NCI-H345 (cell line): Measurements from ENCODE around the gene FN1.

ENCODE experiments used
- DNase-seq: peaks from one replicate; lab custom pipeline; 2025; lab: John Stamatoyannopoulos, UW

Gene FN1

DNA sequence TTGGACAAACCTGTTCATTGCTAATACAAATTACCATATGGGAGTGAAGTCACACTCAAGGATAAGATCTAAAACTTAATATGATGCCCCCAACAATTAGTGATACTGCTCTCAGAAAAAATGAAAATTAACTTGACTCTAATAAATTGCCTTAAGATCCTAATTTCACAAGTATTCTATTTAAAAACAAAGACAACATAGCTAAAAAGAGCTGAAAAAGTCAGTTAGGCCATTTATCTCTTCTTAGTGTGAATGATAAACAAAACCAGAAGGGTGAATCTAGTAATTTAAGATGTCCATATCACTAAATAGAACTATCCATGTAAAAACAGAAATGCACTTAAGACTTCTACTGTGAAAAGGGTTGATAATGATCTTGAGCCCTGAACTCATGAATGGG is 53.4 kb downstream of the FN1 start:
- DNase-seq = no peak

DNA sequence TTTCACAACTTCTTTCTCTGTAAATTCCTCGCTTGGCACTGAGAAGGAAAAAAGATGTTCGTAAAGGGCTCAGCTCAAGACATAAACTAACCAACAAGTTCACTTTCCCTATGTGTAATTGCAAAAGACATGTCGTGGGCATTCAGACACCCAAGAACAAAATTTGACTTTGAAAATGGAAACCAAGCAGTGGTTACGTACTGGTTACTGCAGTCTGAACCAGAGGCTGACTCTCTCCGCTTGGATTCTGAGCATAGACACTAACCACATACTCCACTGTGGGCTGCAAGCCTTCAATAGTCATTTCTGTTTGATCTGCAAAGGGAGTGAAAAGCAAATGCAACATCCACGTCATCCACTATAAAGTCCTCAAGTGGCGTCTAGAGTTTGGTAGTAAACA is 53.9 kb downstream of the FN1 start:
- no peak for DNase-seq

DNA sequence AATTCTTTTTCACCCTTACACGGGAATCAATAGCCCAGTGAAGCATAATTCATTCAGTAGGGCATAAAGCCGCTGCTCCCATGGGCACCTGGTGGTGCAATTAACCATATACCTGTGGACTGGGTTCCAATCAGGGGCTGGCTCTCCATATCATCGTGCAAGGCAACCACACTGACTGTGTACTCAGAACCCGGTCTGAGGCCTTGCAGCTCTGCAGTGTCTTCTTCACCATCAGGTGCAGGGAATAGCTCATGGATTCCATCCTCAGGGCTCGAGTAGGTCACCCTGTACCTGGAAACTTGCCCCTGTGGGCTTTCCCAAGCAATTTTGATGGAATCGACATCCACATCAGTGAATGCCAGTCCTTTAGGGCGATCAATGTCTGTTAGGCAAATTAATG is 55.2 kb downstream of the FN1 start:
- no peak for DNase-seq

DNA sequence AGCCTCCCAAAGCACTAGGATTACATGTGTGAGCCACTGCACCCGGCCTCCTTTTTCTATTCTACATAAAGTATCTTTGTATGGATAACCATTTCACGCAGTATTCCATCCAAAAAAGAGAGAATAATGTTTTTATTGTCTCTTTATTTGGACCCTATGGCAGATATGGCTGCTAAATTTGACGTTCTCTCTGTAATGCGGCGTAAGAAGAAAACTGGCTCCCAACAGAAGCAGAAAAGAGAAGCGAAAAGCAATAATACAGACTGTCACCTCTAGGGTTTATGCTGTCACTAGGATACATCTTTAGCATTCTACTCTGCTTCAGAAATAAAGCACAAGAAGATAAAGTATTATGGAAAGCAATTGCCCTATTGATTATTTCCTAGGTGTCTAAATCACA is 55.9 kb downstream of the FN1 start:
- DNase-seq = no peak

DNA sequence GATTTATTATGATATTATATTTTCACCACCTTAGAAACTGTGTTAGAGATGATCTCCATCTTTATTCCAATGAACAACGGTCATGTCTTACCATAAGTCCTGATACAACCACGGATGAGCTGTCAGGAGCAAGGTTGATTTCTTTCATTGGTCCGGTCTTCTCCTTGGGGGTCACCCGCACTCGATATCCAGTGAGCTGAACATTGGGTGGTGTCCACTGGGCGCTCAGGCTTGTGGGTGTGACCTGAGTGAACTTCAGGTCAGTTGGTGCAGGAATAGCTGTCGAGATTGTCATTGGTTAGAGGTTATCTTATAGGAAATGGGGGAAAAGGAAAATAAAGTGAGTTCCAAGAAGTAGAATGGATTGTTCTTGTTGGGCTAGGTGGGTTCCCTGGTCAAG is 56.8 kb downstream of the FN1 start:
- no peak for DNase-seq

DNA sequence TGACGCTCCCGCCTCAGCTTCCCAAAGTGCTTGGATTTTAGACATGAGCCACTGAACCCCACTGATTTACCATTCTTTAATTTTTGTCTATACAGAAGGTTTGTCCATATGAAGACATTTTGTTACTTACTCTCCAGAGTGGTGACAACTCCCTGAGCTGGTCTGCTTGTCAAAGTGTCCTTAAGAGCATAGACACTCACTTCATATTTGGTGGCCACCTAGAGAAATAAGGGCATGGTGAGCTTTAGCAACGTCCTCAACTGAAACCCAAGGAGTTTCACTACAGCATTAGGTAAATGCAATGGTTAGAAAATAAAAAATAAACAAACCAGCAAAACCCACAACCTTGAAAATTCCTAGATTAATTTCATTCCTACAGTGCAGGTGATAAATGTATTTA is 57.8 kb downstream of the FN1 start:
- DNase-seq = no peak

DNA sequence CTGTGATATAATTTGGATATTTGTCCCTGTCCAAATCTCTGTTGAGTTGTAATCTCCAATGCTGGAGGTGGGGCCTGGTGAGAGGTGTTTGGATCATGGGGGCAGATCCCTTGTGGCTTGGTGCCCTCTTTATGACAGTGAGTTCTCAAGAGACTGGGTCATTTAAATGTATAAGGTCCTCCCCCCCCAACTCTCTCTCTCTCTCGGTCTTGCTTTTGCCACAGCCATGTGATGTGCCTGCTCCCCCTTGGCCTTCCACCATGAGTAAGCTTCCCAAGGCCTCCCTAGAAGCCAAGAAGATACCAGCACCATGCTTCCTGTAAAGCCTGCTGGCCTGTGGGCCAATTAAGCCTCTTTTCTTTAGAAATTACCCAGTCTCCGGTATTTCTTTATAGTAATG is 58.6 kb downstream of the FN1 start:
- no peak for DNase-seq

DNA sequence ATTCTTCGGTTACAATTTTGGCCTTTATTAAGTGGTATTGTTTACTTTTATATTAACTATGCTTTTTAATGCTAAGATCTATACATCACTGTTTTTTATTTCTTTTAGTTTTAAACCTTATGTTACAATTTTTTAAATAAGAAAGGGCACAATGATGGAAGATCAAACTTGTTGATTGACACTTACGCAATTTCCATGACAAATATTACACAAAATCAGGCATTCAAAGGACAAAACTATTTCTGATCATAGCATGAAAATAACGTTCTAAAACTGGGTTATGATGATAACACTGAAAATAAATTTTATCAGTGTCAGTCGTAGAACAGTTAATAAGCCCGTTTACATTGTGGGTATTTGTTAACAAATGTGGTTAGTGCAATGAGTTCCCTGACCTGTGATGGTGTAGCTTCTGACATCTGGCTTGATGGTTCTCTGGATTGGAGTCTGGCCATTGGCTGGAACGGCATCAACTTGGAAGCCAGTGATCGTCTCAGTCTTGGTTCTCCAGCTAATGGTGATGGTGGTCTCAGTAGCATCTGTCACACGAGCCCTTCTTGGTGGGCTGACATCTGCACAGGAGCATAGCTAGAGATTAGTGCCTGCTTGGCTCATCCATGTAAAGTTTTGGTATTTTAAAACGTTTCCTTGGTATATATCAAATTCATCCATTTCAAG is 59.6 kb downstream of the FN1 start:
- no peak for DNase-seq

DNA sequence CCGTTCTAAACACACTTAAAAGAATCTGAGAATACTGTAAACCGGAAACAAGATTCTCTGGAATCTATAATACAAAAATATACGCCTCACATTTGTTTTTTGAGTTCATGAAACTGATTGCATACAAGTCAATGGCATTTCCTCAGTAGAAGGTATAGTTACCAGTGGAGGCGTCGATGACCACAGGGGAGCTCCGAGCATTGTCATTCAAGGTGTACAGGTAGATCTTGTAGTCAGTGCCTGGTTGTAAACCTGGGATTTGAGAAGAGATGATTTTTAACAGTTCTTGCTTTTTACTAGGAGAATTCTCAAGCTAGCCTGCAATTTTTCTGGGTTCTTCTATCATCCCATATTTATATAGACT is 60.4 kb downstream of the FN1 start:
- DNase-seq = no peak

DNA sequence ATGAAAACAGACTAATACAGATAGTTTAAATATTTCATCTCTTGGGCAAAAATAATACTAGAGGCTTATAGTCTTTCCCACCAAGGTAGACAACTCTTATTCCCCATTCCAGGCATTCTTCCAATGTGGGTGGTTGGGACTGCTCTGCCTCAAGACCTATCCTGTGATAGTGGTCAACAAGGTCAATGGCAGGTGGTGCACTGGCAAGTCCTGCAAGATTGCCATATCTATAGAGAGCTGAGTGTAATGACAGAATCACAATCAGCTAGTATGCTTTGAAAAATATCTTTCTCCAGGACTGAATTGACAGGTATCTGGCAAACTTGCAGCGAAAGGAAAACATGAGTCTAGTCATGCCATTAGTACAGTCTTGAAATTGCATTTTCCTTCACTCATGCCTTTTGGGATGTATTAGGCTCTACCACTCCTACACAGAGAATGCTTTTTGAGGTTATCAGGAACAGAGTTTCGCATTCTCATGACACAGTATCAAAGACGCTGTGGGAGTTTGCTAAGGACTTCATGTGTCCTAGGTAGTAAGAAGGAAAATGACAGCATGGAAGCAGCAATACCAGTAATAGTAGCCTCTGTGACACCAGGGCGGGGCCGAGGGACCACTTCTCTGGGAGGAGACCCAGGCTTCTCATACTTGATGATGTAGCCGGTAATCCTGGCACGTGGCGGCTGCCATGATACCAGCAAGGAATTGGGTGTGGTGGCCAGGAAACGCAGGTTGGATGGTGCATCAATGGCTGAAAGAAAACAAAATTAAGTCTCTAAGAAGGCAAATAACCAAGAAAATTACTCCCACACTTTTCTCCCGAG is 61.0 kb downstream of the FN1 start:
- DNase-seq = no peak

DNA sequence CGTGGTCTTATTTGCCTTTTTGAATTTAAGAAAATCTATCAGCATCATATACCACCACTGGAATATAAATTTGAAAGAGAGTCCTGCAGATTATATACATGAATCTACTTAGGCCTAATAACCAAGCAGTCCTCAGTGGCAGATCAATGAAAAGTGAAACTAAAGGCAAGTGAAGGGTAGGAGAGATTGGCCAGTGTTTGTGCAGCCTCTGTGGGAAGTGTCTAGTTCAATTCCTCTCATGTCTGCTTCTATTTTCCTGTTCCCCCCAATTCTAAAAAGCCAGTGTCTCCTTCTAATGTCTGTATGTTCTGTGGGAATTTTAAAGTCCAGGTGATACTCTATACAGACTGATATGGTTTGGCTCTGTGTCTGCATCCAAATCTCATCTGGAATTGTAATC is 61.9 kb downstream of the FN1 start:
- no peak for DNase-seq

DNA sequence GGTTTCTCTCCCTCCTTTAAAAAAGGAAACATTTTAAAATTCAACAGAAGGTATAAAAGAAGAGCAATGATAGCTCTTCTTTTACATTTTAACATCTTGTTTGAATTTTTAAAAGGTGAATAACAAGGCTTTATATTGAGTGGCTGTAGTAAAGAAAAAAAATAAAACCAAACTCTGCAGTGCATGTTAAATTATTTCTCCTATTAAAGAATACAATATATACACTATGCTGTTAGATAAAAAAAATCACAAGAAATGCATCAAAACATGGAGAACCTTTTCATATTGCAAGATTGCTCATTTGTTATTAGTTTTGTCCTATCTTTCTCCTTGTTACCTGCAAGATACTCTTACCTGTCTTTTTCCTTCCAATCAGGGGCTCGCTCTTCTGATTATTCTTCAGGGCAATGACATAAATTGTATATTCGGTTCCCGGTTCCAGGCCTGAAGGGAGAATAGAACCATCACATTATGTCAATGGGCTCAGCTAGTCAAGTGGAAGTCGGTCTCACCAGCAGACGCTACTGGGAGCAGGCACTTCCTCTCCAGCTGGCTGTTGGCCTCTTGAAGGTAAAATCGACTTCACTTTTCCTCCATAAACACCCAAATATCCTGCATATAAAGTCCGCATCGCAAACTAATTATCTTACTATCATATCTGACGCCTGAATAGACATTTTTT is 62.8 kb downstream of the FN1 start:
- DNase-seq = no peak

DNA sequence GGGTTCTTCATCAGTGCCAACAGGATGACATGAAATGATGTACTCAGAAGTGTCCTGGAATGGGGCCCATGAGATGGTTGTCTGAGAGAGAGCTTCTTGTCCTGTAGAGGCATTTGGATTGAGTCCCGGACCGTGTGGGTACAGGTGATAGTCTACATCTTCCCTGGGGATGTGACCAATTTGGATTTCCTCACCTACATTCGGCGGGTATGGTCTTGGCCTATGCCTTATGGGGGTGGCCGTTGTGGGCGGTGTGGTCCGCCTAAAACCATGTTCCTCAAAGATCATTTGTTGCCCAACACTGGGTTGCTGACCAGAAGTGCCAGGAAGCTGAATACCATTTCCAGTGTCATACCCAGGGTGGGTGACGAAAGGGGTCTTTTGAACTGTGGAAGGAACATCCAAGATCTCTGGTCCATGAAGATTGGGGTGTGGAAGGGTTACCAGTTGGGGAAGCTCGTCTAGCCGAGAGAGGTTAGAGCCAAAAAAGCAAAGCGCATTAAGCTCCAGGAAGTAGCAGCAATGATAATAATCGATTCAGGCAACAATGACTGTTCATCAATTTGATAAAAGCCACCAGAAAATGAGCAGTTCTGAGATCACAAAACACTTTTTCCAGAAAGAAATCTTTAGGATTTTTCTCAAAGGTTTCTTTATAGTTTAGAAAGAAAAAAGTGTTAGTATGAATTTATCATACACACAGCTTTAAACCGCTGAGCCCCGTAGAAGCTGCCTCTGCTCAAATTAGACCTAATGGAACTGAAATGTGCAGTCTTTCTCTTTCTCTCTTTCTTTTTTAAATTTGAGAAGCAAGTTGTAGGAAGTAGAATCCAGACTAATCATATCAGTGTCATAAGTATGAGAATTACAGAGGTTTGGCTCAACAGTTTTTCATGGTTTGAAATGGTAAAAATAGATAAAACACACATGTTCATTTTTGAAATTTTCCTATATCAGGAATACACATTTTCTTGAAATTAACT is 63.7 kb downstream of the FN1 start:
- DNase-seq = no peak

DNA sequence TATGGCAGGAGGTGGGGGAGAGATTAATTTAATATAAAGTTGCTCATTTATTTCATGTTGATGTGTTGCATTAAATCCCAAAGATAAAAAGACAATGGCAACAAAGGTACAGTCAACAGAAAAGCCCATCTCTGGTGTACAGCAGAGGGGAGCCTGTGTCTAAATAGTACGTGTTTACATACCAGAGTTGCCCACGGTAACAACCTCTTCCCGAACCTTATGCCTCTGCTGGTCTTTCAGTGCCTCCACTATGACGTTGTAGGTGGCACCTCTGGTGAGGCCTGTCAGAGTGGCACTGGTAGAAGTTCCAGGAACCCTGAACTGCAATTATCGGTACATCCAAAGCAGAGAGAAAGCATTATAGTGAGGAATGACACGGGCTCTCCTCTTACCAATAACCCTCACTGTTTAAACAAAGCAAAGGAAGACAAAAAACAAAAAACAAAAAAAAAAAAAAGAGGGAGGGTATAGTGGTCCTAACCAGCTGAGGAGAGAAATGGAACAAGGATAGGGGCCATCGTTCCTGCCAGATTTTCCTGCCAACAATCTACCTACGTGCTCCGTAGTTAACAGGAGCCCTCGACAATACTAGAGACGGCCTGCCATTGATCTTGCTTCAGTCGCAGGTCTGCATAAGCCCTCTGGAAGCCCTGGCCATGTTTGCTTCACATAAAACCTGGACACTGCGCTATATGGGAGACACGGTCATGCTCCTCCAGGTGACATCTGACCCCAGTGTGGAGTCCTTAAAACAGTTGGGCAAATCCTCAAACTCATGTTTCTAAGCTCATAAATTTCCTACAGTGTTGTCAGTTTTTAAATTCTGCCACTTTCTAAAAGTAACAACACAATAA is 65.5 kb downstream of the FN1 start:
- no peak for DNase-seq

DNA sequence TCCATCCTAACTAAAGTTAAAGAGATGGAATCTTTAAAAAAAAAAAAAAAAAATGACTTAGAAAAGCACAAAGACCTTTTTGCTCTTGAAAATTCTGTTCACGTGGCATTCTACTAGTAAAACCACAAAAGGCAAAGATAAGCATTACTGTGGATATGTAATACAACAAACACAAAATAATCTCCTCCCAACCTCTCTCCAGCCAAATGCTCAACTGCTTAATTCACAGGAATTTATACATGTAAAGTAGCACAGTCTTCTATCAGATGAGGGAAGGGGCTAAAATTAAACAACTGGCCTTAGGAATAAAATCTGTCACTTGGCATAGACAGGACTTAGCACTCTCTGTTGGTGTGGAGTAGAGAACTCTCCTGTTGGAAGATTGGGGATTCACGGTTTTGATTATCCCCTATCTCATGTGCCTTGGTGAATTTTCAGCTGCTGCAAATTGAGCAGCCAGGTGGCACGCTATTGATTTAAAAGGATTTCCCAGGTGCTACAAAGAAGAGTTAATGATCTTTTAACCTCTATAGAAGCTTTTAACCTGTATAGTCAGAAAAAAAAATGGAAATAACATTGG is 66.6 kb downstream of the FN1 start:
- no peak for DNase-seq

DNA sequence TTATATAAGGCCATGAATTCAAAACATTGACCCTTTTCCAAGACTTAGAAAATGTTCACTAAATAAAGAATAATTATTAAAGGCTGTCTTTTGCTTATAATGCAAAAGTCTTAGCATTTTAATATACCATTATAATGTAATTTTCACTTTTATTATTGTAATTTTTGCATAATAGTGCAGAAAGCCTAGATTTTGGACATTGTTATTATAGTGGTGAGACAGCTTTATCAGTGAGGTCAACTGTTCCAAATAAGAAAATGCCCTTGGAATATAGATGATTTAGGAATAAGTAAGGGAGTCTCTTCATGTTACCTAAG is 67.4 kb downstream of the FN1 start:
- no peak for DNase-seq

DNA sequence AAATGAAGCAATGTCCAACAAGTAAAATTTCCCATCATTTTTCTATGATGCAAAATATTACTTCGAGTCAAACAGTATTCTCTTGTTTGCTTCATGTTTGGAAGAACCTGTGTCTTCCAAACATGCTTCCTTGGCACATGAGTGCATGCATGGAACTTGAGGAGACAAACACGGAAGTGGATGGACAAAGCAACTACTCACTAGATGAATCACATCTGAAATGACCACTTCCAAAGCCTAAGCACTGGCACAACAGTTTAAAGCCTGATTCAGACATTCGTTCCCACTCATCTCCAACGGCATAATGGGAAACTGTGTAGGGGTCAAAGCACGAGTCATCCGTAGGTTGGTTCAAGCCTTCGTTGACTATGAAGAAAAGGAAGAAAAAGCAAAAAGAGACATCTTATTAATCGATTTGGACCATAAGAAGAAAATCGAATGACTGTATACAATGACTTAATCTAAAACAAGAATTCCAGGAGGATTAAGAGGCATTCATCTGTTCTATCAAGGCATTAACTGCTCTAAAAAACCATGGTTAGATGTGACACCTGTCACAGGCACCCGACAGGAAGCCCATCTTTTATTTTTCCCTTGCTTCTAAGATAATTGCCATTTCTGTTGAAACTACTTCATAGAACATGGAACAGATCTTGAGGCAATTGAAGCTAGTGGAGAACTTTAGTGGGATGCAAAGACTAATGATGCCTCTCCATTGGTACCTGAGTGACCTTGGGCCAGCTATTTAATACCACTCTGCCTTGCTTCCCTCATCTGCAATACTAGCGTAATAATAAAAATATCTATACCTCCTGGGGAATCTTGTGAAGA is 68.0 kb downstream of the FN1 start:
- DNase-seq = no peak

DNA sequence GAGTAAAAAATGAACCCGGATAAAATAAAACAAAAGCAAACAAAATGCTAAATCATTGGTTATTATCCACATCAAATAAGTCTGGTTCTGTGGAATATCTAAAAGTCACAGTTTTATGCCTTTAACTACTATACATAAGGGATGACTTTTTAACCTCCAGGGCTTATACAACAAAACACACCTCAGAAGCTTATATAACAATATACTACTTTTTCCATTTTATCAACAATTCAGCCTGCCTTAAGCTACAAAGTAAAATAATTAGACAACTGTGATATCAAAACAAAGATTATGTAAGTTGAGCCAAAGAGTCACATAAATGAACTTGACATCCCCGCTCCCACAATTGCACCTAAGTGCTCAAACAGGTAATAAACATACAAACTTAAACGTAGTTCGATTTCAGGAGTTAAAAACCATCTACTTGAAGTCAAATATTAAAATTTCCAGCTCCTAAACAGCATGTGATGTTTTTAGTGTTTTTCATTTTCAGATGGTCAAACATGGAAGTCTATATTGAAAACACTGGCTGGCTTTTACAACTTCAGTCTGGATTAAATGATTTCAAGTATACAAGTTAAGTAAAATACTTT is 69.3 kb downstream of the FN1 start:
- no peak for DNase-seq

DNA sequence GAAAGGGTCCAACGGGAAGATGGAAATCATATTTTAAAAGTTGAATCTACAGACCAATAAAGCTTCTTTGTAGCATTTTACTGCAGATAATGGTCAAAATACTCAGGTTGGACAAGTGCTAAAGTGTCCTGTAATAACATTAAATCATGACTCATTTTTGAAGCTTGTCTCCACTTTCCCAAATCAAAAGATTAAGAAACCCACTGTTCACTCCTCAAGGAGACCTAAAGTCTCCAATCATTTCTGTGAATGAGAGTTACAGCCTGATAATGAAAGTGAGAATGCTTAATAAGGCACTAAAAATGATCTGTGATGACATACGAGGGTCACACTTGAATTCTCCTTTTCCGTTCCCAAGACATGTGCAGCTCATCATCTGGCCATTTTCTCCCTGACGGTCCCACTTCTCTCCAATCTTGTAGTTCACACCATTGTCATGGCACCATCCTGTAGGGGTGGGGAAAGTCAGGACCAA is 70.6 kb downstream of the FN1 start:
- DNase-seq = no peak
